HG03571 (cell line): ENCODE data around the gene CDKAL1.
"Not testable (repeated sequence)": the region's sequence is repeated elsewhere in the genome, so short reads cannot be mapped to it uniquely, and the experiment has no call there.

ENCODE experiments used
- ATAC-seq: cut with Tn5 transposase; IDR thresholded peaks from one replicate; pipeline ENCODE4 v1.9.1; 2021; ENCODE audit not compliant: unreplicated experiment

CDKAL1 gene

GRCh38 chr6:21219856-21220255, 685.6 kb downstream of the CDKAL1 start:
- ATAC-seq, result no peak

GRCh38 chr6:21220271-21220987, 686.2 kb downstream of the CDKAL1 start:
- no peak for ATAC-seq

DNA sequence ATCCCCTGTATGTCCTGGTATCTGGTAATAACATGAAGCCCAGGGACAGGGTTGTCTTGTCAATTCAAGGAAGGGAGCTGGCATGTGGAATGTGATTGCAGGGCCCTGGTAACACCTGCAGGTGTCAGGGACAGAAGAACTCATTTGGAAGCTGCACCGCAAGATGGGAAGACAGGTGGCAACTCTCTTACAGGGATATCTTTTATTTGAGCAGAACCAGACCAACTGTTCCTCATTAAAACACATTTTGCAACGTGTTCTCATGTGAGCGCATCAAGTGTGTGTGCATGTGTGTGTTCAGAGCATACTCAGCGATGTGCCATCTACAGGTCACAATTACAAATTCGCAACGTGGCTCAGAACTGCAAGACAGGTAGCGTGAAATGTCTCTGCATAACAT, 688.4 kb downstream of the CDKAL1 start:
- no peak for ATAC-seq

- no peak for ATAC-seq
These were observed 691.7 kb downstream of the CDKAL1 start for GRCh38 chr6:21225912-21226311.

DNA sequence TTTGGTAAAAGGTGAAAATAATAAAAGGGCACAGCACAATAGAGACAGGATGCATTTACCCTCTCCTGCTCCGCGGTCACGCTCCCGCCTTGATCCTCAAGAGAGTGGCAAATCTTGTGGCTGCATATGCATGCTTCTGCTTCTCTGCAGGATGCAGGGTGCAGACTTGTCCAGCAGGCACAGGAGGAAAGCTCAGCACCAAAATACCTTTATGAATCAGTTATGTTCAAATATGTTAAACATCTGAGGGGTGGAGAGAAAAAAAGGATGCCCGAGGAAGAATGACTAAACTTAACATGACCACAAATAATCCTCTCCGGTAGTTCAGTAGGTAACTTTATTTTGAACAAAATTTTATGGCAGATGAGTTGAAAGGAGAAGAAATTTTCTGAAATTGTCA, 693.2 kb downstream of the CDKAL1 start:
- no peak for ATAC-seq

DNA sequence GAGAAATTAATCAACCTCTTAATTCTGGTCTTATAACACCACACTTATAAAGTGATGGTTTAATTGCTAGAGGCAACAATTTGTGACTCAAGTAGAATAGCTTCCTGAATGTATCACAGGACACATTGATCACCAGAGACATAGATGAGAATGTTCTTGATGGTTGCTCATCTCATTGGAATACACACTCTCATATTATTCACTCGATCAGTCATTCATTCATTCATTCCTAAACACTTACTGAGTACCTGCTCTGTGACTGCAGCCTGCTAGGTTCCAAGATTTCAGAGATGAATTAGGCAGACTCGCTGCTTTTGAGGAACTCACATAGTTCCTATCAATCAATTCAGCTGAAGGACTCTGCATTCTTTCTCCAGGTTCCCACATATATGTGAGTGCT, 694.2 kb downstream of the CDKAL1 start:
- no peak for ATAC-seq

DNA sequence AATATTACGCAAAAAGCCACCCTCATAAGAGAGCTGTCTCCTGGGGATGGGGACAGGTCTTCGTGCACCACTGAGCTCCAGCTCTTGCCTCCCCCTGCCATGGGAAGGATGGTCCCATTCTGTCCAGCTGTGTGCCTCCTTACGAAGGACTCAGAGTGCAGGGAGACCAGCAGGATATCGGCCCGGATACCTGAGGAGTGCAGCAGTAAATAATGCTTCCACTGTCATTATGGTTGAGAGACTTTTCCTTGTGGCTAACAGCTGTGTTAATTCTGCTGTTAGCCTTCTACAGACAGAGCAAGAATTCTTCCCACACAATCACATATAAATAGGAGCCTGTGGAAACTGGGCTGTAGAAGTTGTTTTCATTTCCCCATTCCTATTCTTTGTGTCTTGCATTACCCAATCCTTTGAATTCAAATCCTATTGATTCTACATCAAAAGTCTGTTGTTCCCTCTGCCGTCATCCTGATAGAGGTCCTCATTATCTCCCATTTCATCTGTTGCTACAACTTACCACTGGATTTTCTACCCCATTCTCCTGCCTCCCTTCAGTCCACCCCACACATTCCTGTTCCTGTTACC, 694.7 kb downstream of the CDKAL1 start:
- ATAC-seq, result no peak

DNA sequence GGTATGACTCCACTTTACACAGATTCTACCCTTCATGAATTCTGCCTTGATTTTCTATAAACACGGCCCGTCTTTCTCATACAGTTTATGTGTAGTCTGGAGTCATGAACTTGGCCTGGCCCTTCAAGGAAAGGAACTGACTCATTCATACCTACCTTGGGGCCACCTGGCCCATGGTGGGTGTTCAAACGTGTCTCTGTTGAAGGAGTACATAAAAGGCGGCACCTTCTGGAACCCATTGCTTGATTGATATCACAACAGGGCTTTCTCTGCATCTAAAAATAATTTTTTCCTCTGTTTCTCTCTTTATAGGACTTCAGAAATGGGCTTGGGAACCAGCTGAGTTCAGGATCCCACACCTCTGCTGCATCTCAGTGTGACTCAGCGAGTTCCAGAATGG, 696.3 kb downstream of the CDKAL1 start:
- no peak for ATAC-seq

DNA sequence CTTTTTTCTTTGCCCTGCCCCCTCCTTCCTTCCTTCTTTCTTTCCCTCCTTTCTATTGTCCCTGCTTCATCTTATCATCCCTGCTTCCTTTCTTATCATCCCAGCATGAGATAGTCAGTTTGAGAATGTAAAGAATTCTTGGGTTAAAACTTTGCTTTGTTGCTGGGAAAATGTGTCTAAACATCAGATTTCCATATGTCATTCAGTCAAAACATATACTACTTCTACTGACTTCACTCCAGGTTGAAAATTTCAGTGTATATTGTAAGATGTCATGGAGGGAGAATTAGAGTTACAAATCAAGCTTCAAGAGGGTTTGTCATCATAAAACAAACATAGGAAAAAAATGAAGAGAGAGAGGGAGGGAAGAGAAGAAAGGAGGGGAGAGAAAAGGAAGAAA, 700.9 kb downstream of the CDKAL1 start:
- ATAC-seq, result no peak

GRCh38 chr6:21238208-21238607, 704.0 kb downstream of the CDKAL1 start:
- ATAC-seq, result no peak

DNA sequence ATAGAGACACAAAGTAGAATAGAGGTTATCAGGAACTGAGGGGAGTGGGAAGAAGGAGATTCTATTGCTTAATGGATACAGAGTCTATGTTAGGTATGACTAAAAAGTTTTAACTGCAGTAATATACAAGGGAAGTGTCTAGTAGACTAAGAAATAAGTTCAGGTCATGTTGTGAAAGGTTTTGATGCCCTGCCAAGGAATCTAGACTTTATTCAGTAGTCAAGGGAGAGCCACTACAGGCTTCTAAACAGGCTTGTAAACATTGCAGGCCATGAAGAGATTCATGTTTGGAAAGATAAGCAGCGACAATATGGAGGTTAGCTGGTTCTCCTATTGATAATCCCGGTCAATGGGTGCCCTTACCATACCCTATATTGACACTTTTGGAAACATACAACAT, 706.5 kb downstream of the CDKAL1 start:
- ATAC-seq, result no peak

- no peak for ATAC-seq
These were observed 707.2 kb downstream of the CDKAL1 start for GRCh38 chr6:21241231-21242130.

DNA sequence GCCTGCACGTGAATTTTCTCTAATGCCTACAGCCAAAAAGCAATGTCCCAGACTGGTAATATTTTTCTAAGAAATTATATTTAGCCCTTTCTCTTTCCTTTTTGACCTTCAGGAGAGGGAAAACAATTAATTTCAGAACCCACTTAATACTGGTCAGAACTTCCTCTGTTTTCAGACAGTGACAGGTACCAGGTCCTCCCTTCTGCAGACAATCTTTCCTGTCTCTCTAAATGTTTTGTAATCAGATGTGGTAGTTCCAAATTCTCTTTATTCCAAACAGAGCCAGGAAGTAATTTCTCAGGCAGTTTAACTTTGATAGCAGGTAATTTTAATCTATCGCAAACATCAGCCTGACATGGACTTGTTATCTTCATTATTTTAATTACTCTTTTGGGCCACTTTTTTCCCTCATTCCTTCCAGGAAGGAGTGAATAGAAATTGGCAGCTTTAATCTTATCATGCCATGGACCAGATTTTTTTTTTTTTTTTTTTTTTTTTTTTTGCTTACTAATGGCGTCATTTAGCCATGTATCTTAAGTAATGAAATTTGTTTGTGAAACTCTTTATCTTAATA, 710.7 kb downstream of the CDKAL1 start:
- no peak for ATAC-seq

DNA sequence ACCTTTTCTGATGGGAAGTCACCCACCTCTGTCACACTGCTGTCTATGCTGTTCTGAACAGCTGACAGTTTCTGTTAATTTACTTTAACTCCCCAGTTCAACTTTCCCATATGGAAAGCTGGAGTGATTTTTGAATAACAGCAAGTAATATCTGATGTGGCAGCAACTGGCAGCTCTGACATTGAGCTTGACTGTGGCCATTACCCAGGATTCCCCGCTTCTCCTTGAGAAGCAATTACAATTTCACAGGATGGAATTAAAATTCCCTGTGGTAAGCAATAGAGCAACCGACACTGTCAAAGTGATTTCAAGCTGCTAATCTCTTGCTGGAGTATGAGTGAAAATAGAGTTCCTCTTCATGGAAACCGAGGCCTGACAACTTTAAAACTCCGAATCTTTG, 711.2 kb downstream of the CDKAL1 start:
- ATAC-seq, result no peak

DNA sequence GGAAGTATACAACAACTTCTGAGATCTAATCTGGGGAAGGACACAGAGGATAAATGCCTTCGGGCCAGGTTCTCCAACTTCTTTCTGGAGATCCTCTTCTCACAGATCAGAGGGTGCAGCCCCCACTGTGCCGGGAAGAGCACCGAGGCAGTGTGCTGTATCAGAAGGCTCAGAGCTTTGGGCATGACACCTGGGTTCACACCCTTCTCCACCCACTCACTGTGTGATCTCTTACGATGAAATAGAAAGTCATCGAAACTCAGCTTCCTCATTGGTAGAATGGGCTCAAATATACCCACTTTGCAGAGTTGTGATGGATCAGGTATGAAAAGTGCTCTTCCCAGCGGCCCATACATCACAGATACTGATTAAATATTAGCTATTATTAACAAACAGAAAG, 711.8 kb downstream of the CDKAL1 start:
- no peak for ATAC-seq

DNA sequence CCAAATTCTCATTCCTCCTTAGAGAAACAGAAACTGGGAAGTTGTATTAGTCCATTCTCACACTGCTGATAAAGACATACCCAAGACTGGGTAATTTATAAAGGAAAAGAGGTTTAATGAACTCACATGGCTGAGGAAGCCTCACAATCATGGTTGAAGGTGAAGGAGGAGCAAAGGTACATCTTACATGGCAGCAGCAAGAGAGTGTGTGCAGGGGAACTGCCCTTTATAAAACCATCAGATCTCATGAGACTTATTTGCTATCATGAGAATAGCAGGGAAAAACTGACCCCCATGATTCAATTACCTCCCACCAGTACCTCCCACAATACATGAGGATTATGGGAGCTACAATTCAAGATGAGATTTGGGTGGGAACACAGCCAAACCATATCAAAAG, 720.2 kb downstream of the CDKAL1 start:
- not testable (repeated sequence) for ATAC-seq

GRCh38 chr6:21256197-21256596, 721.9 kb downstream of the CDKAL1 start:
- ATAC-seq, result no peak

GRCh38 chr6:21257125-21257524, 722.9 kb downstream of the CDKAL1 start:
- ATAC-seq, result no peak

DNA sequence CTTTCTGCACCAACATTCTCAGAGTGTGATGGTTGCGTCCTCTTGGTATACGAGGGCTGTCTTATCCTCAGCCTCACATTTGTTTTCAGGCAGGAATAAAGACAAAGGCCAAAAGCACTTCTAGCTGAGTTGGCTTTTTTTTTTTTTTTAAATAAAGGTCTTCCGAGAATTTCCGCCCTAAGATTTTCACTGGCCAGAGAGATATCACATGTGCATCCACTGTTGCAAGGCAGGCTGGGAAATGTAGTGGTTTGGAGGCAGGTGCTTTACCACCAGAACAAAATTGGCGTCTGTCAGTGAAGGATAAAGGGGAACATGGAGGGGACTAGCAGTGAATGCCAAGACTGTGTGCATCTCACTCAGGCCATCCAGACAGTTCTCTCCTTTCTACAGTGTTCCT, 724.4 kb downstream of the CDKAL1 start:
- ATAC-seq, result no peak

DNA sequence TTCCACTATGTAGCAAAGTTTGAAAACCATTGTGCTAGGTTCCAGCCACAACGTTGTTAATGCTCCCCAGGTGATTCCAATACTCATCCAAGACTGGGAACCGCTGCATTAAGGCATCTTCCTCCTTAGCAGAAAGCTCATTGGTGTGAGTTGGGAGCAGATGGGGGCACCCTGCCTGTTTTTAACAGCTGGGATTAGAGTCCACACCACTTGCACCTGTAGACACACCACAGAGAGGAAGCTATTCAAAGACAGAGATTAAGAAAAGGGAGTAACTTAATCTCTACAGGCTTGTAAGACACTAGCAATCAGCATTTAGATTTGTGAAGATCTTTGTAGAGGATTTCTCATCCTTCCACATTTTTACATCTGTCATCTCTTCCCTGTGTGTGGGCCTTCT, 725.4 kb downstream of the CDKAL1 start:
- ATAC-seq, result no peak

GRCh38 chr6:21262504-21262903, 728.2 kb downstream of the CDKAL1 start:
- ATAC-seq, result no peak
